ENCODE data around the gene ALAS1.

ALAS1 gene

GRCh38 chr3:52249683-52250082 lies 51.7 kb downstream of the ALAS1 start:
- DNase-seq (ENCODE audit: low read depth): no peak

DNA sequence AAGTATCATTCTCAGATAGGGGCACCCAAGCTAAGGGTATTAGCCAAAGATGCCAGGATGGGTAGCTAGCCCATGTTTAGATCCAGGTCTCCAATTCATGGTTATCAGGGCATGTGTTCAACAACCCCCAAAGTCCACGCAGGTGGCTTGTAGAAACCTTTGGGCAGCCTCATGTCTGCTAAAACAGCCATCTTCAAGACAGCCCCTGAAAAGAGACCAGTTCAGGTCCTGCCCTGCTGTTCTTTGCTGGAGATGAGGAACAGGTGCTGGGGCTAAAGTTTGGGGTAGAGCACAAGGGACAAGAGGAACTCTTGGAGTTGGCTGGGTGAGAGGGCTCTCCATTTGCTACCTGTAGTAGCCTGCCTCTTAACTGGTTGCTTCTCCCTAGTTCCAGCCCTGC lies 52.2 kb downstream of the ALAS1 start:
- DNase-seq (ENCODE audit: low read depth): no peak

GRCh38 chr3:52253314-52254304 lies 55.6 kb downstream of the ALAS1 start:
- DNase-seq (ENCODE audit: low read depth): peak; percentile 56

- DNase-seq (ENCODE audit: low read depth): no peak
Observed at GRCh38 chr3:52254608-52255007, 56.6 kb downstream of the ALAS1 start.

DNA sequence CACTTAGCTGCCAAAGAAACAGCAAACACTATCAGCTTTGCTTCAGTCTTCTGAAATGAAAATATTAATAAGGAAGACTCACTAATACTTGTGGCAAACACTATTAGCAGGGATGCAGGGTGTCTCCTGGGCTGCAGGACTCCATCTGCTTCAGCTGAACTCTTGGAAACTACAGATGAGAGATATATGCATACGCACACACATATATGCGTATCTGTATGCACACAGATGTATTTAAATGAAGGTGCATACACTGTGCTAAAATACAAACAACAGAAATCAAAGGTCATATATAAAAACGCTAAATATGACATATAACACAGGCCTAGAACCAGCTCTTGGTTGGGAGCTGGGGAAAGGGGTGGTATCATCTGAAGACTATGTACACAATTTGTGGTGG lies 58.2 kb downstream of the ALAS1 start:
- no peak for DNase-seq (ENCODE audit: low read depth)

DNA sequence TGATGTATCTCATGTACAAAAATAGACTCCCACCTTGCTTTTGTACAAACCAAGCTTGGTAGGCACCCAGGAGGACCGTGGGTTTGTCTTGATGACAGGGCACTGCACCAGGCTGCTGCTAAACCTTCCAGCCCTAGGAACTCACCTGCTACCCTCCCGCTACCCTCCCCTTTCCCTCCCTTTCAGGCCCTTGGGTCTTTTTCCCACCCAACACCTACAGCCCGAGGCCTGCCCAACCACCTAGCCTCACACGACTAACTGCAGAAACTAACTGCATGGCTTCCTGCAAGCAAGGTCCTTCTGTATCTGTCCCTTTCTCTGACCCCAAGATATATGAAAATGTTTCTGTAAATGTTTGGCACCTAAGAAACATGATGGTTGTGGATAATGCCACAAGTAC lies 58.7 kb downstream of the ALAS1 start:
- no peak for DNase-seq (ENCODE audit: low read depth)

GRCh38 chr3:52257911-52258310 lies 60.0 kb downstream of the ALAS1 start:
- no peak for DNase-seq (ENCODE audit: low read depth)

DNA sequence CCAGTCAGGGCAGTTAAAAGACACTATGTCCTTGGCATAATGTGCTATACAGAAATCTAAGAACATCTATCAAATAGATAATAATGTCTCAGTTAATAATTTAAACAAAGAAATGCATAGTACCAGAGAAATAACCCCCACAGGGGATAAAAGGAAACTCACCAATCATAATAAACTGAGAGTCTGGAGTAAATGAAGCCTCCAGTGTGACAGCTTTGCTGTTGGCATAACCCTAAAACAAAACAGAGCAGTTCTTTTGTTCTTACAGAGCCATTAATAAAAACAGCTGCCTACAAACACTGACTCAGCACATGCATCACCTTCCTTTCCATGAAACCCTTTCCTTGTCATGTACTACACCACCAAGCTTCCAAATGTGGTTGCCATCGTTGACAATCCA lies 61.1 kb downstream of the ALAS1 start:
- DNase-seq (ENCODE audit: low read depth): no peak

DNA sequence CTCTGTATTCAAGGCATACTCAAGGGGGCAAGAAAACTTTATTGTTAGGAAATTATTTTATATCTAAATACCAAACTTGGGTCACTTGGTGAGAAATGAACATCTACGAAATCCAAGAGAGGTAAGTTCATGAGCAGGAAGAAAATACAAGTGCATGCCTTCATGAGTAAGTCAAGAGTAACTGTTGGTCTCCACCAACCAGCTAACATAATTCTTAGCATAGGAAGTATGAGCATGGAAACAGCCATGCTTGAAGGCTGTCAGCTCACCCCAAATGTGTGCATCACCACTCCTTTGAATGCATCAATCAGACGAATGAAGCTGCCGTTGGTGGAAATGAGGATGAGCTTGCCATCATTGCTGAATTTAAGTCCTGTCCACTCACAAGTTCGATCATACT lies 61.5 kb downstream of the ALAS1 start:
- no peak for DNase-seq (ENCODE audit: low read depth)

- no peak for DNase-seq (ENCODE audit: low read depth)
Observed at GRCh38 chr3:52262447-52262846, 64.5 kb downstream of the ALAS1 start.

Measured in stimulated activated CD8-positive, alpha-beta memory T cell treated with anti-CD3 and anti-CD28 coated beads, Interleukin-7, amount 100 ng/mL, for 24 hours (primary cell).